ENCODE measurements around the gene PPP1CC.

The PPP1CC gene

GRCh38 chr12:110688446-110689280 lies 54.0 kb downstream of the PPP1CC start, which contains the start of gene HVCN1:
Gene HVCN1 (minus strand): TSS chr12:110689115. CDS start chr12:110683245, 5,870 bp downstream.
- peak in 20 of 58 donors; percentile 12 to 61 (median 25) for DNase-seq

GRCh38 chr12:110687396-110688169 lies 55.1 kb downstream of the PPP1CC start:
- no peak for DNase-seq

GRCh38 chr12:110686294-110686903 lies 56.3 kb downstream of the PPP1CC start:
- DNase-seq, result no peak

GRCh38 chr12:110684312-110684836 lies 58.3 kb downstream of the PPP1CC start:
- DNase-seq, result no peak

- DNase-seq, result no peak
Observed at GRCh38 chr12:110683888-110684287, 58.8 kb downstream of the PPP1CC start.

- DNase-seq, result no peak
Observed at GRCh38 chr12:110680032-110680431, 62.7 kb downstream of the PPP1CC start.

GRCh38 chr12:110679201-110679600 lies 63.5 kb downstream of the PPP1CC start:
- DNase-seq, result no peak

- no peak for DNase-seq
Observed at GRCh38 chr12:110677982-110678381, 64.7 kb downstream of the PPP1CC start.

- peak in 9 of 58 donors; percentile 6 to 59 (median 12) for DNase-seq
Observed at GRCh38 chr12:110677206-110677911, 65.3 kb downstream of the PPP1CC start.

- DNase-seq, result no peak
Observed at GRCh38 chr12:110676171-110676570, 66.5 kb downstream of the PPP1CC start.

- DNase-seq, result no peak
Observed at GRCh38 chr12:110670161-110670701, 72.5 kb downstream of the PPP1CC start.

All from anterior cingulate cortex (tissue), 58 donors.